ENCODE measurements around the gene PSKH1. TPM values are rescaled to one million over a fixed set of nuclear protein-coding genes. Genes with fewer than 3 reads are reported as not detected.

PSKH1 gene
- polyA plus RNA-seq, 1 donor from 2014 or later = 3.8 TPM

GRCh38 chr16:67953641-67954375 is 60.8 kb downstream of the PSKH1 start:
- Histone ChIP-seq H3K9me2 (ENCODE audit: insufficient read depth, low read length) (no peaks in the 10 kb centered on the region), H3K79me2 (replicated peaks; ENCODE audit: insufficient read depth, low read length) (no peaks in the 10 kb centered on the region), H2AFZ (ENCODE audit: low read depth, low read length) (no peak overlapping the region), H3K27ac (ENCODE audit: low read length) (no peak overlapping the region), H3K9me3 (ENCODE audit: low read length) (no peaks in the 10 kb centered on the region), H3K36me3 (ENCODE audit: insufficient read depth, low read length) (no peaks in the 10 kb centered on the region), H4K20me1 (ENCODE audit: insufficient read depth) (no peaks in the 10 kb centered on the region), H3F3A (ENCODE audit: insufficient read depth, low read length, poor library complexity, severe bottlenecking) (no peaks in the 10 kb centered on the region), H3K4me3 (ENCODE audit: low read length) (no peak overlapping the region), H3K27me3 (ENCODE audit: insufficient read depth, low read depth, low read length) (no peaks in the 10 kb centered on the region), H3K9ac (ENCODE audit: low read length) (no peak overlapping the region), H3K4me2 (ENCODE audit: low read length) (no peak overlapping the region)
- no peak for TF ChIP-seq EP300 (conservative IDR thresholded peaks at IDR 0.05; ENCODE audit: poor library complexity, severe bottlenecking)
- TF ChIP-seq EZH2 (IDR thresholded peaks at IDR 0.05; ENCODE audit: borderline replicate concordance, insufficient read depth, low read length, poor library complexity, severe bottlenecking) = no peak
- no peak for TF ChIP-seq POLR2AphosphoS5 (IDR thresholded peaks at IDR 0.05)
- TF ChIP-seq MXI1 (conservative IDR thresholded peaks at IDR 0.05; ENCODE audit: poor library complexity, severe bottlenecking) = no peak

- TF ChIP-seq POLR2AphosphoS5 (IDR thresholded peaks at IDR 0.05) (no peak), TAF1 (IDR thresholded peaks at IDR 0.05; ENCODE audit: low read depth) (no peak), EZH2 (IDR thresholded peaks at IDR 0.05; ENCODE audit: borderline replicate concordance, insufficient read depth, low read length, poor library complexity, severe bottlenecking) (no peak), SMC3 (conservative IDR thresholded peaks at IDR 0.05; ENCODE audit: poor library complexity) (no peak), EP300 (conservative IDR thresholded peaks at IDR 0.05; ENCODE audit: poor library complexity, severe bottlenecking) (no peak), CTCF (IDR thresholded peaks at IDR 0.05; ENCODE audit: poor library complexity, severe bottlenecking) (no peak), MXI1 (conservative IDR thresholded peaks at IDR 0.05; ENCODE audit: poor library complexity, severe bottlenecking) (no peak), REST (IDR thresholded peaks at IDR 0.05; ENCODE audit: borderline replicate concordance) (no peak), RAD21 (conservative IDR thresholded peaks at IDR 0.05) (no peak)
- Histone ChIP-seq H3K4me3 (ENCODE audit: low read length) (no peak overlapping the region), H3K79me2 (replicated peaks; ENCODE audit: insufficient read depth, low read length) (no peaks in the 10 kb centered on the region), H2AFZ (ENCODE audit: low read depth, low read length) (no peak overlapping the region), H3K36me3 (ENCODE audit: insufficient read depth, low read length) (no peaks in the 10 kb centered on the region), H3K9me3 (ENCODE audit: low read length) (no peaks in the 10 kb centered on the region), H4K20me1 (ENCODE audit: insufficient read depth) (no peaks in the 10 kb centered on the region), H3K27me3 (ENCODE audit: insufficient read depth, low read depth, low read length) (no peaks in the 10 kb centered on the region), H3K4me2 (ENCODE audit: low read length) (no peak overlapping the region), H3K27ac (ENCODE audit: low read length) (no peak overlapping the region), H3F3A (ENCODE audit: insufficient read depth, low read length, poor library complexity, severe bottlenecking) (no peaks in the 10 kb centered on the region), H3K9ac (ENCODE audit: low read length) (no peak overlapping the region), H3K9me2 (ENCODE audit: insufficient read depth, low read length) (no peaks in the 10 kb centered on the region)
Measured at GRCh38 chr16:67954421-67955196, 61.6 kb downstream of the PSKH1 start.
